GM21390 (cell line): ENCODE data around the gene LPIN2.
A peak's percentile ranks its signal among the peaks of the same experiment; 100 is the strongest.

Experiments used
- ATAC-seq: cut with Tn5 transposase; IDR thresholded peaks from one replicate; pipeline ENCODE4 v1.9.1; 2021; ENCODE audit not compliant: unreplicated experiment

LPIN2 gene

GRCh38 chr18:2983296-2983695, 29.6 kb downstream of the LPIN2 start:
- no peak for ATAC-seq

DNA sequence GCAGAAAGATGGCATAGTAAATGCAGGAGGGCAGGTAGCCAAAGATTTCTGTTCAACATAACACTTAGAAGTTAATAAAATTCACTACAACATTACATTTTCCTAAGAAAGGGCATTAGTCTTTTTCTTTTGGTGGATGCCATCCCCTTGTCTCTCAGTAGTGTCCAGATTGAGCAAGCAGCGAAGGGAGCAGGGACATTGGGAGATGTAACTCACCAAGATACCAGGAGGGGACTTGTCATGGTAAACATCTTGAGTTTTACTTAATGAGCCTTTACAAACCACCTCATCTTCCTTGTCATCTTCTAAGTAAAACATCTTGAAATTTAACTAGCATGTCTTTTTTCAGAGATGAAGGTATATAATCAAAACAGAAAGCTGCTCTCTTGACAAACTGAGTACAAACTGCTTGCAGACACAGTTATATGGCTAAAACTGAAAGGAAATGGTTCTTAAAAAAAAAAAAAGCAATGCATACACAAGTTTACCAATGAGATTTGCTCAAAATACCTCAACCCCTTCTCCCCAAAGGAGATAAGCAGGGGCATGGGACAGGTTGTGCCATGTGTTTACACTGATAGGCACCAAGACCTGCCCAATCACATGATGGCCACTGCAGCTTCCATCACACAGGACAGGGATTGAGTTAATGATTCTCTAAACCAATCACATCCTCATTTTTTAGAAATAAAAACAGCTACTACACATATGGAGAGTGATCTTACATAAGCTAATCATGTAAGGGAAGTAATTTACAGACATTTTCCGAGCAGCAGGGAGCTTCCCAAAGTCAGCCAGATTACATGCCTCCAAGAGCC, 30.3 kb downstream of the LPIN2 start:
- ATAC-seq, result no peak

GRCh38 chr18:2982022-2982421, 30.9 kb downstream of the LPIN2 start:
- no peak for ATAC-seq

DNA sequence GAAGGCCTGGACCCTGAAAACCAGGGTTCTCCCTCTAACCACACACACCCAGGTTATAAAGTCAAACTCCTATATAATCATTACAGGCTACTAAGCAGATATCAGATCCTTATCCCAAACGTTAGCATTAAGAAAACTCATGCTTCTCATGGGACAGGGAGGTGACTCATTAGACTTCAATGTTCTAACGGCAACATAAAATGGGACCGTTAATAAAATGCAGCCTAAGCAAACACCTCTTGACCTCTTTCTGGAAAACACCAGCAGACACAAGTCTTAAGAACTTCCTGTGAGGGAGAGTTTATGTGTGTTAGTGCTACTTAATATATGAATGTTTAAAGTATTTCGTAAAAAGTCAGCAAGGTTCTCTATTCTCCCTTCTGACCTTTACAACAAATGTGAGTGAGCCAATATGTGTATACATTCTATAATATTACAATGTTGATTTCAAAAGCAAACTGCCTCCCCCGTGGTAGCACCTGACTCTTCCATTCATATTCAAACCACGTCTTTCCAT, 31.7 kb downstream of the LPIN2 start:
- no peak for ATAC-seq

DNA sequence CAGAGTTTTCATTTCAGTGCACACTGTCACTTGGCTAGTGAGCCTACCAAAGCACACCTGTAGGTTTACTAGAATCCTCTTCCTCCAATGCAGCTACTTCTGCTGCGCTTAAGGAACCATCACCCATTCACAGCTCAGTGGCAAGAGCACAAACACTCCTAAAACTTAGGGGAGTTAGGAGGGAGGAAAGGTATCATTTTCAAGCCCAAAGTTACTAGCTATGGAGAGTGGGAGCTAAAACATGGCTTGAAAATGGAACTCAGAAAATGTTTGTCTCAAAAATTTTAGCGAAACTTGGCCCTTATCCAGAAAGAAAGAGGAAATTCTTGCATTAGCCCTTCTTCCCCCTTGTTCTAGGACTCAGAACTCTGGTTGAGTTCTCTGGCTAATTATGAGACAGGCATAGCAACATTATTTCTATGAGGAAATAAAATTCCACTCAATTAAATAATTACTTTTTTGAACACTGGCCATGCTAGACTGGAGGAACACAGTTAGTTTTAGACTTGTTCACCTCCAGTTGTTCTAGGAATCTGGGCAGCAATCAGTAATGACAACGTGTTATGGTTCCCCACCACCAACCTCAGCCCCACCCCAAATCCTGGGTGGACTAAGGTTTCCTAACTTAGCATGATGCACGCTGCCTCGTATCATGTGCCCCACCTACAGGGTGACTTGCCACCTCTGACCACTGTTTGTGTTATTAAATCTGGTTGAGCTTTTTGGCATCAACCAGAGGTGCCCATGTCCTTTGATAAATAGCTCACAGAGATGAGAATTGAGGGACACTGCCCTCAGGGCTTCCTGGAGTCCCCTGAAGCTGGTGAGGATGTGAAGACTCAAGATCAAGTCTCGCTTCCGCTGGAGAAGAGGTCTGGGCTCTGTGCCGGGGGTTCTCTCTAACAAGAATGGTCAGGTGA, 32.8 kb downstream of the LPIN2 start:
- ATAC-seq, result no peak

DNA sequence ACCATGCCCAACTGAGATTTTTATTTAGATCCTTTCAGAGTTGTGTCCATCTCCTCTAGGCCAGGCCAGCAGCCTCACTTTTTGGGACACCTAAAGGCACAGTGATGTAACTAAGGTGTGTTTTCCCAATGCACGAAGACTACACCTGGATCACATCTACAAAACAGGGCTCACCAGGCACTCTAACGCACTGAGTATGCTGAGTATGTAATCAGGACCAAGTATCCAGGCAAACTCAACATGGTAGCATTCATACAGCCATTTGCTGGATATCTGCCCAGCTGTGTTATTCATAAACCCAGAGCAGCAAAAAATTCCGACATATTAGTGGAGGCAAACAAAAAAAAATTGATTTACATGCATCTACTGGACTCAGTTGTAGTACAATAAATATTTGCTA, 33.8 kb downstream of the LPIN2 start:
- ATAC-seq, result no peak

GRCh38 chr18:2978661-2979106, 34.3 kb downstream of the LPIN2 start:
- peak; percentile 14 for ATAC-seq

GRCh38 chr18:2978208-2978607, 34.7 kb downstream of the LPIN2 start:
- peak; percentile 31 for ATAC-seq

GRCh38 chr18:2976218-2977132, 36.5 kb downstream of the LPIN2 start:
- no peak for ATAC-seq

DNA sequence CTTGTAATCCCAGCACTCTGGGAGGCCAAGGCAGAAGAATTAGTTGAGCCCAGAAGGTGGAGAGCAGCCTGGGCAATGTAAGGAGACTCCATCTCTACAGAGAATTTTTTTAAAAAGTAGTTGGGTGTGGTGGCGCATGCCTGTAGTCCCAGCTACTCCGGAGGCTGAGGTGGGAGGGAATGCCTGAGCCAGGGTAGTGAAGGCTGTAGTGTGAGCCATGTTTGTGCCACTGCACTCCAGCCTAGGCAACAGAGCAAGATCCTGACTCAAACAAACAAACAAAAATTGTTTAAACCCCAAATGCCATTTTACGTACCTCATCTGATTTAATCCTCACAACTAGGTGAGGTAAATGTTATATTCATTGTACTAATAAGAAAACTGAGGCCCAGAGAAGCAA, 38.2 kb downstream of the LPIN2 start:
- no peak for ATAC-seq

- peak; percentile 80 for ATAC-seq
Measured at GRCh38 chr18:2971741-2972552, 41.0 kb downstream of the LPIN2 start.

- no peak for ATAC-seq
Measured at GRCh38 chr18:2970772-2971659, 41.9 kb downstream of the LPIN2 start.

DNA sequence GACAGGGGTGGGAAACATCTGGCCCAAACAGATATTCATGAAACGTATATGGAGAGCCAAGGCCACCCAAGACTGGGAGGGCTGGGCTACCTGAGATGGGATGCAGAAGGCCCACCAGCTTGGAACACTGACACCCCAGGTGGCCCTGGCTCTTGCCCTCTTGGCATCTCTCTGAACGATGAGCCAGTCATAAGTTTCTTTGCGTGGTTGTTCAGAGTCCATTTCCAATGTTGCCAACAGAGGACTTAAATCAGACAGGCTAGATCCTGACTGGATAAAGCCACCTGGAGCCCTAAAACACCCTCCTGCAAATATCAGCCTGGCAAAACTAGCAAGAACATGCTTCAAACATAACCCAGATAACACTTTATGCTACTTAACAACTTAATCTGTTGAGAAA, 42.6 kb downstream of the LPIN2 start:
- no peak for ATAC-seq

DNA sequence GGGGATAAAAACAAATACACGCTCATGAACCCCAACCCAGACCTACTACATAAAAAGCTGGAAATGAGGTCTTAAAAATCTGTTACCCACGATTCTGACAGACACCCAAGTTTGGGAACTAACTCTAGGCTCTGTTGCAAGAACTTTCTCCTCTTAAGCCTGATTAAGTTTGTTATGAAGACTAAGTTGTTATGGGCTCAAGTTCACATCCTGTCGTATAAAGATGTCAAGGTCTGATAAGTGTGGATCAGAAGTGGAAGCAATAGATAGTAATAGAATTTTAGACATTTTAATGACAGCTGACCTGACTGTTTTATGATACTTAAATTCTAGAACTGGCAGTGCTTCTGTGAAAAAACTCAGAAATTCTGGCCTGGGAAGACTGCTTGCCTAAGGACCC, 43.2 kb downstream of the LPIN2 start:
- ATAC-seq, result no peak

DNA sequence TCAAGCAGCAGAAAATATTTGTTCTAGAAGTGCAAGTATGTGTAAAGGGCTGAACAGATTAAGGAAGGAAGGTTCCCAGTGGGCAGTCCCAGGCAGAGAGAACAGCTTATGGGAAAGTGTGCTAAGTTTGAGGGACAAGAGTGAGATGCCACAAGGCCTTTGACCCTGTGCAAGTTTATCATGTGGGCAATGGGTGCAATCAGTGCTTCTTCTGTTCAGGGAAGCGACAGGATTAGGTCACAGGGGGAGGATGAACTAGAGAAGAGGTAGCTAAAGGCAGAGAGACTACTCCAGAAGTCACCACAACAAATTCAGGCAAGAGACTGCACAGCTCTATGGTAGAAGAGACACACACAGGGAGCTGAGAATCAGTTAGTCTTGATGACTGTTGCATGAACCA, 44.3 kb downstream of the LPIN2 start:
- ATAC-seq, result no peak

DNA sequence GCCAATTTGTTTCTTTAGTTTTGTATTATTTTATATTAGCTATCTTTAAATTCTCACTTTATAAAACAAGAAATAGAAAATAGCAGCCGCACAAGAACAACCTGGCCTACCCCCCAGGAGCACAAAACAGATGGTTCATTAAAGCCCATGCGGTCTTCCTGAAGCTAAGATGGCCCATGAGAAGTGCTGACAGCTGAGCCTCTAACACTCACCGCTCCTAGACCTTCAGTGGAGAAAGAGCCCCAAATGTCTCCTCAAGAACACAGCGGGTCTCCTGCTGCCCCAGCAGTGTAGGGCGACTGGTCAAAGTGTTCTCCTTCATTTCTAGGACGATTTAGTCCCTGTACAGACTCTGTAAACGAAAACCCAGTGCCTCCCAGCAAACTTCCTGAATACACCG, 45.1 kb downstream of the LPIN2 start:
- ATAC-seq, result no peak

- no peak for ATAC-seq
Measured at GRCh38 chr18:2967357-2967756, 45.6 kb downstream of the LPIN2 start.

DNA sequence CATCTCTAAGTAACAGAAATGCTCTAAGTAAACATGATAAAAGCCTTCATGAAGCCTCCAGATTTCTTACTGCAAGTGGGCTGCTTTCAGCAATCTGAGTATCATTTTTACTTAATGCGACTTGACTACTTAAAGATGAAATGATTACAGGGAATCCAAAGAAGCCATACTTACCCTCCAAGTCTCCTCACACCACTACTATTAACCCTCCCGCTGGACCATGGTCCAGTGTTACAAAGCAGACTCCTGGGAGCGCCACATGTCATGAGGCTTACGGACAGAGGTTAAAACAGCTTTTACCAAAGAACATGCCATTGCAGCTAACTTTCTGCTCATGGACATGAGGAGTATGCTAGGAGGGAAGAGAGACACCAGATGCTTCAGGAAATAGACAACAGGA, 46.4 kb downstream of the LPIN2 start:
- ATAC-seq, result no peak

DNA sequence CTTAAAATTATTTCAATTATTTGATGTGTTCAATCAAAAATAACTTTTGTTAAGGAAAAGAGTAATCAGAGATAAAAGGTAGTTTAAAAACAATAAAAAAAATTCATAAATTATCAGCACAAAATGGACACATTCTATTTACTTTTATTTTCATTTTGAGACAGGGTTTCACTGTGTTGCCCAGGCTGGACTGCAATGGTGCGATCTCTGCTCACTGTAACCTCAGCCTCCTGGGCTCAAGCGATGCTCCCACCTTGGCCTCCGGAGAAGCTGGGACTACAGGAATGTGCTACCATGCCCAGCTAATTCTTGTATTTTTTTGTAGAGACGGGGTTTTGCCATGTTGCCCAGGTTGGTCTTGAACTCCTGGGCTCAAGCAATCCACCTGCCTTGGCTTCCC, 47.1 kb downstream of the LPIN2 start:
- no peak for ATAC-seq
